Neural cell (in vitro differentiated cells): ENCODE data around the gene KLRC2. TPM values are rescaled to one million over a fixed set of nuclear protein-coding genes. Genes with fewer than 3 reads are reported as not detected.
"Not testable (repeated sequence)": the region's sequence is repeated elsewhere in the genome, so short reads cannot be mapped to it uniquely, and the experiment has no call there.

Source experiments
- H2AFZ ChIP-seq: fragments of 200-600, 300-800 bp; sonication (generic), shearing (Covaris generic); 2 replicates; pipeline ENCODE4 v1.6.0; 2014; ENCODE audit warnings: low read depth, mild to moderate bottlenecking, antibody characterized with exemption, low read length, moderate library complexity
- H3F3A ChIP-seq: fragments of 200-600 bp; shearing (Covaris generic); 2 replicates; pipeline ENCODE4 v1.6.1; 2016; ENCODE audit warnings: mild to moderate bottlenecking, moderate library complexity, mixed read lengths, antibody characterized with exemption, low read length; ENCODE audit not compliant: insufficient read depth, poor library complexity, severe bottlenecking
- H3K27ac ChIP-seq: fragments of 200-600, 300-800 bp; sonication (generic), shearing (Covaris generic); 2 replicates; pipeline ENCODE4 v1.5.1; 2014; ENCODE audit warnings: mild to moderate bottlenecking, low read length, moderate library complexity
- H3K27me3 ChIP-seq: fragments of 300-800, 200-600 bp; sonication (generic), shearing (Covaris generic); 2 replicates; pipeline ENCODE4 v1.6.0; 2014; ENCODE audit warnings: mild to moderate bottlenecking, low read depth, low read length, moderate library complexity; ENCODE audit not compliant: insufficient read depth
- H3K36me3 ChIP-seq: fragments of 300-800, 200-600 bp; sonication (generic), shearing (Covaris generic); 2 replicates; pipeline ENCODE4 v1.5.1; 2014; ENCODE audit warnings: mild to moderate bottlenecking, antibody characterized with exemption, low read length, moderate library complexity; ENCODE audit not compliant: insufficient read depth
- H3K4me2 ChIP-seq: fragments of 300-800, 200-600 bp; sonication (generic), shearing (Covaris generic); 2 replicates; pipeline ENCODE4 v1.6.0; 2014; ENCODE audit warnings: mild to moderate bottlenecking, low read length
- H3K4me3 ChIP-seq: fragments of 300-800, 200-600 bp; sonication (generic), shearing (Covaris generic); 2 replicates; pipeline ENCODE4 v1.5.1; 2014; ENCODE audit warnings: mild to moderate bottlenecking, low read length, moderate library complexity
- H3K79me2 ChIP-seq: fragments of 200-600 bp; shearing (Covaris generic); replicated peaks from 2 replicates; pipeline ENCODE4 v1.6.0; 2014; ENCODE audit warnings: mild to moderate bottlenecking, low read length, moderate library complexity; ENCODE audit not compliant: insufficient read depth
- H3K9ac ChIP-seq: fragments of 300-800, 200-600 bp; sonication (generic), shearing (Covaris generic); 2 replicates; pipeline ENCODE4 v1.6.1; 2016; ENCODE audit warnings: mild to moderate bottlenecking, low read length, mixed read lengths
- H3K9me2 ChIP-seq: fragments of 200-600 bp; shearing (Covaris generic); 2 replicates; pipeline ENCODE4 v1.6.1; 2016; ENCODE audit warnings: mild to moderate bottlenecking, low read length, mixed read lengths; ENCODE audit not compliant: insufficient read depth
- H3K9me3 ChIP-seq: fragments of 200-600, 300-800 bp; sonication (generic), shearing (Covaris generic); 2 replicates; pipeline ENCODE4 v1.6.1; 2016; ENCODE audit warnings: mild to moderate bottlenecking, mixed run types, low read length, moderate library complexity, mixed read lengths
- H4K20me1 ChIP-seq: fragments of 200-600 bp; shearing (Covaris generic); 2 replicates; pipeline ENCODE4 v1.6.1; 2016; ENCODE audit warnings: mild to moderate bottlenecking, mixed run types; ENCODE audit not compliant: insufficient read depth
- polyA plus RNA-seq: library from polyadenylated mRNA; depleted of rRNA; stranded (reverse); fragments of >200 nt; gene quantifications from 2 replicates; pipeline ENCODE4 v1.2.3, GENCODE V29; 2014

The KLRC2 gene
- polyA plus RNA-seq, 1 donor from 2014 or later, result 3.7 TPM

- H3K79me2 ChIP-seq, H3K4me3 ChIP-seq, H2AFZ ChIP-seq, H3K9me2 ChIP-seq, H3K27ac ChIP-seq, H3K27me3 ChIP-seq, H3K36me3 ChIP-seq, H3F3A ChIP-seq, H3K4me2 ChIP-seq, H3K9ac ChIP-seq, H3K9me3 ChIP-seq, H4K20me1 ChIP-seq: not testable (repeated sequence)
Observed at GRCh38 chr12:10441144-10441543, 5.3 kb upstream of the KLRC2 start.

DNA sequence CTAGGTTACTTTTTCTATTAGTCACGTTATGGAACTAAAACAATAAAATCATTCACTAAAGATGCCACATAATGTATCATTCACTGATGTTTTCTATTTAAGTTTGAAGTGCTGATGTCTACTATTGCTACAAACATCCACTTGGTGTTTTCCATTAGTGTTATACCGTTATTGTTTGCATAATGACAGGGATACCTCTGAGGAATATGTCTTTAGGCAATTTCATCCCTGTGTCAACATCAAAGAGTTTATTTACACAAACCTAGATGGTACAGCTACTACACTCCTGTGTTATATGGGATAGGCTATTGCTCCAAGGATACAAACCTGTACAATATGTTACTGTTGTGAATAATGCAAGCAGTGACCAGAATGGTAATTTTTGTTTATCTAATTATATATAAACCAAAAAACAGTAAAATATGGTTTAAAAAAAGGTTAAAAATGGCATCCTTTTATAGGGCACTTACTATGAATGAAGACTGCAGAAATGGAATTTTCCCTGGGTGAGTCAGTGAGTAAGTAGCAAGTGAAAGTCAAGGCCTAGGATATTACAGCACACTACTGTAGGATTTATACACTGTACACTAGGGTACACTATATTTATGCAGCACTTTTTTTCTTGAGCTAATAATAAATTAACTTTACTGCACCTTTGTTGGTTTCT lies 3.9 kb upstream of the KLRC2 start:
- not testable (repeated sequence) for H3F3A ChIP-seq, H4K20me1 ChIP-seq, H3K36me3 ChIP-seq, H3K9me2 ChIP-seq, H3K27me3 ChIP-seq, H3K9ac ChIP-seq, H3K27ac ChIP-seq, H3K79me2 ChIP-seq, H2AFZ ChIP-seq, H3K9me3 ChIP-seq, H3K4me2 ChIP-seq, H3K4me3 ChIP-seq

DNA sequence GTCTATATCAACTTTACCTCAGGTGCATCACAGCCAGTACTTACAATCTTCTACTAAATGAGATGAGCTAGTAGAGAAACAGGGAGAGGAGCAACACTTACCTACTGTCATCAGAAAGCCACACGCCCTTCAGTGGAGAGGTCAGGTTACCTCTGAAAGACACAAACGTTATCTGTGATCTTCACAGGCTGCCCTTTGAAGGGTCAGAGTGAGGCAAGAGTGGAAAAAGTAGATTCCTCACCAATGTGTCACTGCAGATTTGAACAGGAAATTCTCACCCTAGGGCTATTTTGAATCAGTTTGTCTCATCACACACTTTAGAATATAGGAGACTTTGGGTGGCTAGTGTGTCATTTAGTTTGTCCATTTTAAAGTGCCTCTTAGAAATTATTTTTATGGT lies 1.8 kb upstream of the KLRC2 start:
- not testable (repeated sequence) for H3F3A ChIP-seq, H3K27me3 ChIP-seq, H3K79me2 ChIP-seq, H3K9me2 ChIP-seq, H3K9me3 ChIP-seq, H3K9ac ChIP-seq, H3K27ac ChIP-seq, H2AFZ ChIP-seq, H3K36me3 ChIP-seq, H3K4me3 ChIP-seq, H4K20me1 ChIP-seq, H3K4me2 ChIP-seq

- H3K9ac ChIP-seq, H3K9me3 ChIP-seq, H4K20me1 ChIP-seq, H3K4me2 ChIP-seq, H3K27me3 ChIP-seq, H3K27ac ChIP-seq, H3K36me3 ChIP-seq, H3K4me3 ChIP-seq, H2AFZ ChIP-seq, H3K9me2 ChIP-seq, H3F3A ChIP-seq, H3K79me2 ChIP-seq: not testable (repeated sequence)
Observed at GRCh38 chr12:10430623-10431022, 5.2 kb downstream of the KLRC2 start.

DNA sequence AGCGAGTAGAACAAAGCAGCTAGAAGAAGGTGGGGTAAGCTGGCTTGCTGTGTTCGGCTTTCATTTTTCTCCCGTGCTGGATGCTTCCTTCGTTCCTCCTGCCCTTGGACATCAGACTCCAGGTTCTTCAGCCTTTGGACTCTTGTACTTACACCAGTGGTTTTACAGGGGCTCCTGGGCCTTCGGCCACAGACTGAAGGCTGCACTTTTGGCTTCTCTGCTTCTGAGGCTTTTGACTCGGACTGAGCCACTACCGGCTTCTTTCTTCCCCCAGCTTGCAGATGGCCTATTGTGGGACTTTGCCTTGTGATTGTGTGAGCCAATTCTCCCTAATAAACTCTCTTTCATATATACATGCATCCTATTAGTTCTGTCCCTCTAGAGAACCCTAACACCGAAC lies 9.9 kb downstream of the KLRC2 start:
- H3K4me3 ChIP-seq, H3K27ac ChIP-seq, H2AFZ ChIP-seq: not testable (repeated sequence)

GRCh38 chr12:10424260-10424899 lies 11.4 kb downstream of the KLRC2 start:
- H3K79me2 ChIP-seq, H3K36me3 ChIP-seq, H3K9me2 ChIP-seq, H3F3A ChIP-seq, H3K9me3 ChIP-seq, H4K20me1 ChIP-seq, H3K4me2 ChIP-seq, H3K4me3 ChIP-seq, H3K9ac ChIP-seq, H3K27ac ChIP-seq, H2AFZ ChIP-seq, H3K27me3 ChIP-seq: not testable (repeated sequence)

More for the DNA sequence above, 9.9 kb downstream of the KLRC2 start:
- H3K27me3 ChIP-seq, H3K36me3 ChIP-seq, H3K9me2 ChIP-seq, H3K9ac ChIP-seq, H3K79me2 ChIP-seq, H3K4me2 ChIP-seq, H3K9me3 ChIP-seq, H4K20me1 ChIP-seq, H3F3A ChIP-seq: not testable (repeated sequence)

DNA sequence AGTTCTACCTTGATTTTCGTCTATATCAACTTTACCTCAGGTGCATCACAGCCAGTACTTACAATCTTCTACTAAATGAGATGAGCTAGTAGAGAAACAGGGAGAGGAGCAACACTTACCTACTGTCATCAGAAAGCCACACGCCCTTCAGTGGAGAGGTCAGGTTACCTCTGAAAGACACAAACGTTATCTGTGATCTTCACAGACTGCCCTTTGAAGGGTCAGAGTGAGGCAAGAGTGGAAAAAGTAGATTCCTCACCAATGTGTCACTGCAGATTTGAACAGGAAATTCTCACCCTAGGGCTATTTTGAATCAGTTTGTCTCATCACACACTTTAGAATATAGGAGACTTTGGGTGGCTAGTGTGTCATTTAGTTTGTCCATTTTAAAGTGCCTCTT lies 13.7 kb downstream of the KLRC2 start:
- not testable (repeated sequence) for H2AFZ ChIP-seq, H3K27ac ChIP-seq, H3K79me2 ChIP-seq, H3F3A ChIP-seq, H4K20me1 ChIP-seq, H3K9me2 ChIP-seq, H3K9ac ChIP-seq, H3K4me3 ChIP-seq, H3K27me3 ChIP-seq, H3K36me3 ChIP-seq, H3K4me2 ChIP-seq, H3K9me3 ChIP-seq

DNA sequence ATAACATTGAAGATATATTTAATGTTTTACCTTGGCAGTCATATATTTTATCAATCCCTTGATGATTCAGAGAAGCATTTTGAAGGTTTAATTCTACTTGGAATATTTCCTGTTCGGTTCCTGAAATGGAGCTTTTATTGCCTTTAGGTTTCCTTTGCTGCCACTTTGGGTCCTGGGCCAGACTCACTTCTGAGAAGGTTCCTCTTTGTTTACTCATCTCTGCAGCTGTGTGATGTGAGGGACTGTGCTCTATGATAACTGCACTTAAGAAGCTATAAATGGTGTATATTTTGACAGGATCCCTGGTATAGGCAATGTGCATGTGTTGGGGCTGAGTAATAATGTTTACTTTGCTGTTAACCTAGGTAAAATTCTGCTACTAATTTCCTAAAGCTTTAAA lies 15.5 kb downstream of the KLRC2 start, which contains the start of gene KLRC3:
KLRC3 (minus strand) TSS at position 262 of the 400 bp plus-strand sequence; CDS start at position 217, 45 bp downstream.
- Histone ChIP-seq H3K4me3 (peak within 1 kb of the TSS; percentile 56), H3K9ac (peak within 1 kb of the TSS; percentile 23)
- not testable (repeated sequence) for H3K4me2 ChIP-seq, H3K9me3 ChIP-seq, H3K36me3 ChIP-seq, H3K79me2 ChIP-seq, H3K27me3 ChIP-seq, H3F3A ChIP-seq, H2AFZ ChIP-seq, H4K20me1 ChIP-seq, H3K27ac ChIP-seq, H3K9me2 ChIP-seq
